Mesenchymal stem cell (in vitro differentiated cells and primary cell): ENCODE results near the gene GRHL3.
A peak's percentile ranks its signal among the peaks of the same experiment; 100 is the strongest.

Experiments used
- DNase-seq: peaks from one replicate; pipeline ENCODE4 v3.0.0-alpha.2; 2013
- H2AFZ ChIP-seq: one replicate; pipeline ENCODE4 v1.6.1; 2013; ENCODE audit warnings: low read depth, mild to moderate bottlenecking, control low read depth, inconsistent platforms, low read length, moderate library complexity
- H2AK5ac ChIP-seq: 2 replicates; pipeline ENCODE4 v1.6.1; 2013; ENCODE audit warnings: low read length, moderate library complexity, mild to moderate bottlenecking, inconsistent platforms; ENCODE audit not compliant: severe bottlenecking
- H2BK120ac ChIP-seq: one replicate; pipeline ENCODE4 v1.6.1; 2013; ENCODE audit warnings: low read depth, mild to moderate bottlenecking, inconsistent platforms, low read length, moderate library complexity
- H2BK12ac ChIP-seq, 2 experiments: one replicate each; pipeline ENCODE4 v1.6.1; 2013; ENCODE audit warnings: inconsistent platforms in 2 of 2, low read length in 2 of 2, mild to moderate bottlenecking in 2 of 2, moderate library complexity in 2 of 2, control low read depth in 1 of 2
- H2BK15ac ChIP-seq: one replicate; pipeline ENCODE4 v1.6.1; 2013; ENCODE audit warnings: mild to moderate bottlenecking, low read depth, inconsistent platforms; ENCODE audit not compliant: poor library complexity, severe bottlenecking
- H2BK5ac ChIP-seq: 2 replicates; pipeline ENCODE4 v1.6.1; 2013; ENCODE audit warnings: low read depth, mild to moderate bottlenecking, low read length, control low read depth, inconsistent platforms; ENCODE audit not compliant: poor library complexity, severe bottlenecking
- H3K14ac ChIP-seq, 2 experiments: one replicate each; pipeline ENCODE4 v1.6.1; 2013; ENCODE audit warnings: inconsistent platforms in 2 of 2, low read length in 2 of 2, control low read depth in 1 of 2, mild to moderate bottlenecking in 1 of 2, moderate library complexity in 1 of 2
- H3K18ac ChIP-seq, 2 experiments: one replicate each; pipeline ENCODE4 v1.6.1; 2013; ENCODE audit warnings: inconsistent platforms in 2 of 2, low read length in 2 of 2, control low read depth in 1 of 2, low read depth in 1 of 2, mild to moderate bottlenecking in 1 of 2
- H3K23ac ChIP-seq, 2 experiments: one replicate each; pipeline ENCODE4 v1.6.1; 2013; ENCODE audit warnings: inconsistent platforms in 2 of 2, low read length in 2 of 2, mild to moderate bottlenecking in 2 of 2, moderate library complexity in 2 of 2, control low read depth in 1 of 2
- H3K27ac ChIP-seq: 2 replicates; pipeline ENCODE4 v1.5.1; 2013; ENCODE audit warnings: mild to moderate bottlenecking, moderate library complexity, low read length, control low read depth, inconsistent platforms; ENCODE audit not compliant: poor library complexity, severe bottlenecking
- H3K27me3 ChIP-seq, 2 experiments: 2 replicates each; pipeline versions ENCODE4 v1.6.1 to v1.7.0; 2013; ENCODE audit warnings: low read length in 2 of 2, mild to moderate bottlenecking in 2 of 2, moderate library complexity in 2 of 2, control low read depth in 1 of 2, inconsistent platforms in 1 of 2; ENCODE audit not compliant: control insufficient read depth in 1 of 2, insufficient read depth in 1 of 2
- H3K36me3 ChIP-seq, 2 experiments: 2 replicates each; pipeline versions ENCODE4 v1.6.1 to v1.7.0; 2013; ENCODE audit warnings: low read length in 2 of 2, control low read depth in 1 of 2, inconsistent platforms in 1 of 2, low read depth in 1 of 2, mild to moderate bottlenecking in 1 of 2; ENCODE audit not compliant: insufficient read depth in 2 of 2, control insufficient read depth in 1 of 2
- H3K4ac ChIP-seq, 2 experiments: one replicate each; pipeline ENCODE4 v1.6.1; 2013; ENCODE audit warnings: inconsistent platforms in 2 of 2, low read length in 2 of 2, mild to moderate bottlenecking in 2 of 2, moderate library complexity in 2 of 2, control low read depth in 1 of 2, low read depth in 1 of 2
- H3K4me1 ChIP-seq: 2 replicates; pipeline ENCODE4 v1.6.1; 2013; ENCODE audit warnings: low read depth, low read length, control low read depth; ENCODE audit not compliant: control insufficient read depth, insufficient read depth
- H3K4me2 ChIP-seq: 2 replicates; pipeline ENCODE4 v1.6.1; 2013; ENCODE audit warnings: low read length, mild to moderate bottlenecking, inconsistent platforms; ENCODE audit not compliant: poor library complexity, severe bottlenecking
- H3K4me3 ChIP-seq, 2 experiments: 2 replicates each; pipeline versions ENCODE4 v1.5.1 to v1.7.0; 2013; ENCODE audit warnings: low read length in 2 of 2, mild to moderate bottlenecking in 2 of 2, control low read depth in 1 of 2, low read depth in 1 of 2; ENCODE audit not compliant: insufficient read depth in 1 of 2
- H3K79me1 ChIP-seq: replicated peaks from 2 replicates; pipeline ENCODE4 v1.6.1; 2013; ENCODE audit warnings: mild to moderate bottlenecking, control low read depth, low read length, inconsistent platforms; ENCODE audit not compliant: poor library complexity, severe bottlenecking
- H3K9ac ChIP-seq: 2 replicates; pipeline ENCODE4 v1.7.0; 2013; ENCODE audit warnings: mild to moderate bottlenecking, low read length, moderate library complexity
- H3K9me3 ChIP-seq: 2 replicates; pipeline ENCODE4 v1.7.0; 2013; ENCODE audit warnings: mild to moderate bottlenecking, low read length; ENCODE audit not compliant: control insufficient read depth
- H4K8ac ChIP-seq: one replicate; pipeline ENCODE4 v1.6.1; 2013; ENCODE audit warnings: inconsistent platforms, mild to moderate bottlenecking, low read length, moderate library complexity
- H4K91ac ChIP-seq: one replicate; pipeline ENCODE4 v1.6.1; 2013; ENCODE audit warnings: mild to moderate bottlenecking, low read length, inconsistent platforms
- WGBS: methylation state at CpG from one replicate; pipeline ENCODE4 v1.1.7; 2013; ENCODE audit warnings: mixed read lengths; 5-methylcytosine and 5-hydroxymethylcytosine counted together

GRHL3 gene

GRCh38 chr1:24321697-24322469, 2.7 kb downstream of the GRHL3 start:
- H4K8ac ChIP-seq: peak overlapping the region; percentile 97
- H3K27ac ChIP-seq: peak overlapping the region; percentile 1
- peak overlapping the region; percentile 43 to 78 for H3K4me3 ChIP-seq
- peak overlapping the region; percentile 56 to 59 for H3K18ac ChIP-seq
- peaks cover 28% of the 10 kb centered on the region for H3K4me1 ChIP-seq
- H3K4me2 ChIP-seq: peak overlapping the region; percentile 61
- H3K27me3 ChIP-seq: peaks cover 69 to 88% of the 10 kb centered on the region in 2 experiments
- peak overlapping the region; percentile 77 for H3K9ac ChIP-seq
- H2BK12ac ChIP-seq: peak overlapping the region; percentile 16 to 75
- peak overlapping the region in 1 of 2 experiments; percentile 68 for H3K14ac ChIP-seq
- peak overlapping the region; percentile 98 for H4K91ac ChIP-seq
- H2BK5ac ChIP-seq: no peak overlapping the region
- H2BK15ac ChIP-seq: peak overlapping the region; percentile 73
- H3K4ac ChIP-seq: peak overlapping the region; percentile 10 to 86
- H3K36me3 ChIP-seq: no peaks in the 10 kb centered on the region
- H3K9me3 ChIP-seq: no peaks in the 10 kb centered on the region
- no peak overlapping the region for H3K23ac ChIP-seq
- H2AK5ac ChIP-seq: peak overlapping the region; percentile 32
- DNase-seq: peak; percentile 85
- H2AFZ ChIP-seq: peak overlapping the region; percentile 64
- peak overlapping the region; percentile 97 for H2BK120ac ChIP-seq
- 8% methylated on average over 70 of the region's 72 CpGs for WGBS
- H3K79me1 ChIP-seq: no peaks in the 10 kb centered on the region

- Histone ChIP-seq H3K79me1 (no peaks in the 10 kb centered on the region), H2BK15ac (peak overlapping the region; percentile 44), H3K4me3 (peak overlapping the region in 1 of 2 experiments; percentile 78), H4K8ac (peak overlapping the region; percentile 87), H3K27me3 (peaks cover 69 to 89% of the 10 kb centered on the region in 2 experiments), H2AK5ac (no peak overlapping the region), H3K4me2 (peak overlapping the region; percentile 61), H3K4me1 (peaks cover 24% of the 10 kb centered on the region), H3K9ac (peak overlapping the region; percentile 77), H3K14ac (no peak overlapping the region), H3K9me3 (no peaks in the 10 kb centered on the region), H2BK5ac (no peak overlapping the region), H3K27ac (peak overlapping the region; percentile 41), H3K18ac (peak overlapping the region; percentile 25 to 56), H2BK120ac (peak overlapping the region; percentile 83), H4K91ac (peak overlapping the region; percentile 78), H3K23ac (no peak overlapping the region), H2AFZ (no peak overlapping the region), H3K36me3 (no peaks in the 10 kb centered on the region), H3K4ac (peak overlapping the region in 1 of 2 experiments; percentile 73), H2BK12ac (peak overlapping the region; percentile 14 to 79)
- WGBS: 18% methylated on average over 33 of the region's 33 CpGs
- no peak for DNase-seq
These were observed 3.5 kb downstream of the GRHL3 start for GRCh38 chr1:24322470-24323177.

DNA sequence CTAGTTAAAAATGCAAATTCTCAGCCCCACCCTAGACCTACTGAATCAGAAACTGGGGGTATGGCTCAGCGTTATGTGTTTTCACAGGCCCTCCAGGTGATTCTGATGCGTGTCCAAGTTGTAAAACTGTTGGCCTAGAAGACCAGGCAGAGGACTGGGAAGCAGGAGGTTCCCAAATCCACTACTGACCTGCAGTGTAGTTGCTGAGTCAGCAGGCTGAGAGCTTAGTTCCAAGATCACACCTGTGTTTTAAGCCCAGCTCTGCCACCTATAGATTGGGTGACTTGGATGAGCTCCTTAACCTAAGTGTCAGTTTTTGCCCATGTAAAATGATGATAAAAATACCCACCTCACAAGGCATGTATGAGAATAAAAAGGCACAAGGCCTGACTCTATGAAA, 4.1 kb downstream of the GRHL3 start:
- peaks cover 24% of the 10 kb centered on the region for H3K4me1 ChIP-seq
- no peak overlapping the region for H3K4ac ChIP-seq
- H3K9ac ChIP-seq: no peak overlapping the region
- H2BK15ac ChIP-seq: peak overlapping the region; percentile 32
- H2AFZ ChIP-seq: no peak overlapping the region
- H3K14ac ChIP-seq: no peak overlapping the region
- H3K4me2 ChIP-seq: no peak overlapping the region
- no peak overlapping the region for H3K23ac ChIP-seq
- no peak overlapping the region for H3K18ac ChIP-seq
- H2BK5ac ChIP-seq: no peak overlapping the region
- peaks cover 70 to 89% of the 10 kb centered on the region in 2 experiments for H3K27me3 ChIP-seq
- H2AK5ac ChIP-seq: peak overlapping the region; percentile 72
- no peak overlapping the region for H2BK12ac ChIP-seq
- no peak overlapping the region for H3K4me3 ChIP-seq
- no peak for DNase-seq
- no peak overlapping the region for H2BK120ac ChIP-seq
- H3K9me3 ChIP-seq: no peaks in the 10 kb centered on the region
- no peak overlapping the region for H3K27ac ChIP-seq
- no peak overlapping the region for H4K8ac ChIP-seq
- no peaks in the 10 kb centered on the region for H3K79me1 ChIP-seq
- H4K91ac ChIP-seq: no peak overlapping the region
- H3K36me3 ChIP-seq: no peaks in the 10 kb centered on the region
- WGBS: 79% methylated on average over 2 of the region's 2 CpGs

- Histone ChIP-seq H3K4me3 (no peak overlapping the region), H3K9me3 (no peaks in the 10 kb centered on the region), H3K36me3 (no peaks in the 10 kb centered on the region), H3K4me1 (peaks cover 17% of the 10 kb centered on the region), H3K27ac (no peak overlapping the region), H3K4me2 (no peak overlapping the region), H4K8ac (no peak overlapping the region), H4K91ac (no peak overlapping the region), H3K79me1 (no peaks in the 10 kb centered on the region), H3K23ac (no peak overlapping the region), H3K18ac (no peak overlapping the region), H2BK120ac (no peak overlapping the region), H2AFZ (no peak overlapping the region), H2BK12ac (peak overlapping the region in 1 of 2 experiments; percentile 24), H2BK15ac (peak overlapping the region; percentile 68), H3K14ac (no peak overlapping the region), H3K4ac (no peak overlapping the region), H3K9ac (no peak overlapping the region), H2BK5ac (no peak overlapping the region), H2AK5ac (no peak overlapping the region), H3K27me3 (peaks cover 69 to 82% of the 10 kb centered on the region in 2 experiments)
- DNase-seq: no peak
- WGBS: 93% methylated on average over 6 of the region's 6 CpGs
These were observed 5.7 kb downstream of the GRHL3 start for GRCh38 chr1:24324903-24325302.
